ENCODE measurements around the gene CFLAR.

GRCh38 chr2:201137505-201138400 lies 21.8 kb downstream of the CFLAR start:
- TF ChIP-seq POLR2AphosphoS5 (IDR thresholded peaks at IDR 0.05; ENCODE audit: low read depth, low read length) (no peak), TAF1 (IDR thresholded peaks at IDR 0.05; ENCODE audit: low read depth, low read length) (no peak)
